ENCODE measurements around the gene ASB15.

DNA sequence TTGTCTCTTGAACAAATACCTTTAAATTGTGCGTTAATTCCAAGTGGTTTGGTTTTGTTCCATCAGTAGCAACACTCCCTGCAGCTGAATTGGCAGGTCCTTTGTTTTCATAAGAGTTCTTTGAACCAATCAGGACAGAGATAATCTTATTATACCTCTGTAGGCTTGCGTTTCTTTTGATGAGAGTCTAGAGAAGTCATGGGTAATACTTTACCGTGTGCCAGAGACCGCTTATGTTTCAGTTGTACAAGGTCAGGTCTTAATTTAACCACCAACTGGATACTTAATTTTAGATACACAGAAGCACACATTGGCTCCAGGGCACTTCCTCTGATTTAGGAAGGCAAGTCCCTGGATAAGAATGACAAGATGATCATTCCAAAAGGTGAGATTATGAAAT, at the start of gene ASB15:
- TF ChIP-seq, protein P1, sequence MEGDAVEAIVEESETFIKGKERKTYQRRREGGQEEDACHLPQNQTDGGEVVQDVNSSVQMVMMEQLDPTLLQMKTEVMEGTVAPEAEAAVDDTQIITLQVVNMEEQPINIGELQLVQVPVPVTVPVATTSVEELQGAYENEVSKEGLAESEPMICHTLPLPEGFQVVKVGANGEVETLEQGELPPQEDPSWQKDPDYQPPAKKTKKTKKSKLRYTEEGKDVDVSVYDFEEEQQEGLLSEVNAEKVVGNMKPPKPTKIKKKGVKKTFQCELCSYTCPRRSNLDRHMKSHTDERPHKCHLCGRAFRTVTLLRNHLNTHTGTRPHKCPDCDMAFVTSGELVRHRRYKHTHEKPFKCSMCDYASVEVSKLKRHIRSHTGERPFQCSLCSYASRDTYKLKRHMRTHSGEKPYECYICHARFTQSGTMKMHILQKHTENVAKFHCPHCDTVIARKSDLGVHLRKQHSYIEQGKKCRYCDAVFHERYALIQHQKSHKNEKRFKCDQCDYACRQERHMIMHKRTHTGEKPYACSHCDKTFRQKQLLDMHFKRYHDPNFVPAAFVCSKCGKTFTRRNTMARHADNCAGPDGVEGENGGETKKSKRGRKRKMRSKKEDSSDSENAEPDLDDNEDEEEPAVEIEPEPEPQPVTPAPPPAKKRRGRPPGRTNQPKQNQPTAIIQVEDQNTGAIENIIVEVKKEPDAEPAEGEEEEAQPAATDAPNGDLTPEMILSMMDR (IDR thresholded peaks at IDR 0.05 in 8 of 11, conservative IDR thresholded peaks at IDR 0.05 in 3 of 11), result no peak
- TF ChIP-seq POLR2A (IDR thresholded peaks at IDR 0.05), result no peak
- TF ChIP-seq POLR2AphosphoS5 (IDR thresholded peaks at IDR 0.05), result no peak

Data from spleen (tissue), 7 donors.